Stimulated activated naive CD8-positive, alpha-beta T cell treated with anti-CD3 and anti-CD28 coated beads, Interleukin-15, Interleukin-2, amounts not matched to agents 100 ng/mL and 50 ng/mL, for 24 hours (primary cell): Measurements from ENCODE around the gene TNFAIP6.
"Not testable (repeated sequence)": the region's sequence is repeated elsewhere in the genome, so short reads cannot be mapped to it uniquely, and the experiment has no call there.

Experiments
- H3K27ac Mint-ChIP-seq: one replicate; pipeline ENCODE4 v1.8.0; 2021; ENCODE audit warnings: mild to moderate bottlenecking, mixed read lengths
- H3K27me3 Mint-ChIP-seq: one replicate; pipeline ENCODE4 v1.8.0; 2021; ENCODE audit warnings: mixed read lengths
- H3K36me3 Mint-ChIP-seq: one replicate; pipeline ENCODE4 v1.8.0; 2021; ENCODE audit warnings: low read depth, mixed read lengths
- H3K4me1 Mint-ChIP-seq: one replicate; pipeline ENCODE4 v1.8.0; 2021; ENCODE audit warnings: low read depth, mixed read lengths
- H3K4me3 Mint-ChIP-seq: one replicate; pipeline ENCODE4 v1.8.0; 2021; ENCODE audit warnings: mild to moderate bottlenecking, mixed read lengths
- H3K9me3 Mint-ChIP-seq: one replicate; pipeline ENCODE4 v1.8.0; 2021; ENCODE audit warnings: mixed read lengths

Gene TNFAIP6

GRCh38 chr2:151388011-151388410 lies 30.6 kb downstream of the TNFAIP6 start:
- H3K27ac Mint-ChIP-seq, result no peak overlapping the region
- no peaks in the 10 kb centered on the region for H3K36me3 Mint-ChIP-seq
- peaks cover 4% of the 10 kb centered on the region for H3K27me3 Mint-ChIP-seq
- no peak overlapping the region for H3K4me3 Mint-ChIP-seq
- H3K9me3 Mint-ChIP-seq, result no peaks in the 10 kb centered on the region
- no peaks in the 10 kb centered on the region for H3K4me1 Mint-ChIP-seq

GRCh38 chr2:151391436-151391835 lies 34.0 kb downstream of the TNFAIP6 start:
- Mint-ChIP-seq H3K4me1 (no peaks in the 10 kb centered on the region), H3K4me3 (no peak overlapping the region), H3K27me3 (peaks cover 4% of the 10 kb centered on the region), H3K9me3 (peaks cover 3% of the 10 kb centered on the region), H3K36me3 (no peaks in the 10 kb centered on the region), H3K27ac (no peak overlapping the region)

GRCh38 chr2:151394509-151394908 lies 37.1 kb downstream of the TNFAIP6 start:
- Mint-ChIP-seq H3K9me3 (peaks cover 3% of the 10 kb centered on the region), H3K27ac (no peak overlapping the region), H3K27me3 (peaks cover 4% of the 10 kb centered on the region), H3K4me3 (no peak overlapping the region), H3K4me1 (no peaks in the 10 kb centered on the region), H3K36me3 (no peaks in the 10 kb centered on the region)

- peaks cover 4% of the 10 kb centered on the region for H3K27me3 Mint-ChIP-seq
- no peak overlapping the region for H3K4me3 Mint-ChIP-seq
- H3K4me1 Mint-ChIP-seq, result no peaks in the 10 kb centered on the region
- H3K9me3 Mint-ChIP-seq, result peaks cover 3% of the 10 kb centered on the region
- no peak overlapping the region for H3K27ac Mint-ChIP-seq
- H3K36me3 Mint-ChIP-seq, result no peaks in the 10 kb centered on the region
These were observed 38.4 kb downstream of the TNFAIP6 start for GRCh38 chr2:151395509-151396374.

- Mint-ChIP-seq H3K4me1 (no peaks in the 10 kb centered on the region), H3K36me3 (no peaks in the 10 kb centered on the region), H3K27ac (no peak overlapping the region), H3K9me3 (no peaks in the 10 kb centered on the region), H3K27me3 (no peaks in the 10 kb centered on the region), H3K4me3 (no peak overlapping the region)
These were observed 42.6 kb downstream of the TNFAIP6 start for GRCh38 chr2:151399981-151400380.

- no peaks in the 10 kb centered on the region for H3K36me3 Mint-ChIP-seq
- no peaks in the 10 kb centered on the region for H3K9me3 Mint-ChIP-seq
- H3K4me3 Mint-ChIP-seq, result no peak overlapping the region
- H3K27ac Mint-ChIP-seq, result no peak overlapping the region
- H3K27me3 Mint-ChIP-seq, result no peaks in the 10 kb centered on the region
- no peaks in the 10 kb centered on the region for H3K4me1 Mint-ChIP-seq
These were observed 43.8 kb downstream of the TNFAIP6 start for GRCh38 chr2:151401149-151401548.

- H3K9me3 Mint-ChIP-seq, result no peaks in the 10 kb centered on the region
- H3K4me1 Mint-ChIP-seq, result no peaks in the 10 kb centered on the region
- no peak overlapping the region for H3K27ac Mint-ChIP-seq
- no peaks in the 10 kb centered on the region for H3K36me3 Mint-ChIP-seq
- no peaks in the 10 kb centered on the region for H3K27me3 Mint-ChIP-seq
- H3K4me3 Mint-ChIP-seq, result no peak overlapping the region
These were observed 46.5 kb downstream of the TNFAIP6 start for GRCh38 chr2:151403914-151404313.

GRCh38 chr2:151405376-151405775 lies 48.0 kb downstream of the TNFAIP6 start:
- Mint-ChIP-seq H3K27ac (no peak overlapping the region), H3K27me3 (no peaks in the 10 kb centered on the region), H3K4me1 (peaks cover 5% of the 10 kb centered on the region), H3K9me3 (no peaks in the 10 kb centered on the region), H3K36me3 (peaks cover 2% of the 10 kb centered on the region), H3K4me3 (no peak overlapping the region)

GRCh38 chr2:151407281-151407680 lies 49.9 kb downstream of the TNFAIP6 start:
- H3K9me3 Mint-ChIP-seq, result no peaks in the 10 kb centered on the region
- H3K4me1 Mint-ChIP-seq, result peaks cover 17% of the 10 kb centered on the region
- no peak overlapping the region for H3K27ac Mint-ChIP-seq
- H3K36me3 Mint-ChIP-seq, result peaks cover 13% of the 10 kb centered on the region
- no peaks in the 10 kb centered on the region for H3K27me3 Mint-ChIP-seq
- no peak overlapping the region for H3K4me3 Mint-ChIP-seq

- Mint-ChIP-seq H3K27ac (peak overlapping the region; percentile 93), H3K9me3 (no peaks in the 10 kb centered on the region), H3K36me3 (peaks cover 27% of the 10 kb centered on the region), H3K4me1 (peaks cover 22% of the 10 kb centered on the region), H3K27me3 (no peaks in the 10 kb centered on the region), H3K4me3 (peak overlapping the region; percentile 97)
These were observed 51.6 kb downstream of the TNFAIP6 start for GRCh38 chr2:151408788-151409600.

- peak within 1 kb of the TSS; percentile 93 for H3K27ac Mint-ChIP-seq
These were observed 52.5 kb downstream of the TNFAIP6 start, which contains the start of gene RIF1 for GRCh38 chr2:151409601-151410484. RIF1 (plus strand) TSS chr2:151409902; CDS start chr2:151410424, 522 bp downstream.

GRCh38 chr2:151410485-151410834 lies 53.1 kb downstream of the TNFAIP6 start:
- peak overlapping the region; percentile 93 for H3K27ac Mint-ChIP-seq
- peaks cover 40% of the 10 kb centered on the region for H3K36me3 Mint-ChIP-seq
- no peaks in the 10 kb centered on the region for H3K9me3 Mint-ChIP-seq
- no peaks in the 10 kb centered on the region for H3K27me3 Mint-ChIP-seq
- H3K4me3 Mint-ChIP-seq, result peak overlapping the region; percentile 97
- peaks cover 25% of the 10 kb centered on the region for H3K4me1 Mint-ChIP-seq

More at GRCh38 chr2:151409601-151410484, 52.5 kb downstream of the TNFAIP6 start, which contains the start of gene RIF1:
- Mint-ChIP-seq H3K36me3 (peaks cover 34% of the 10 kb centered on the region), H3K9me3 (no peaks in the 10 kb centered on the region), H3K27me3 (no peaks in the 10 kb centered on the region), H3K4me1 (peaks cover 25% of the 10 kb centered on the region), H3K4me3 (peak within 1 kb of the TSS; percentile 97)

GRCh38 chr2:151417650-151418049 lies 60.3 kb downstream of the TNFAIP6 start:
- H3K4me1 Mint-ChIP-seq, result peaks cover 15% of the 10 kb centered on the region
- no peaks in the 10 kb centered on the region for H3K9me3 Mint-ChIP-seq
- no peak overlapping the region for H3K4me3 Mint-ChIP-seq
- peaks cover 74% of the 10 kb centered on the region for H3K36me3 Mint-ChIP-seq
- H3K27ac Mint-ChIP-seq, result peak overlapping the region; percentile 36
- no peaks in the 10 kb centered on the region for H3K27me3 Mint-ChIP-seq

GRCh38 chr2:151421681-151422080 lies 64.3 kb downstream of the TNFAIP6 start:
- not testable (repeated sequence) for H3K4me3 Mint-ChIP-seq, H3K27ac Mint-ChIP-seq, H3K9me3 Mint-ChIP-seq, H3K27me3 Mint-ChIP-seq
- peaks cover 73% of the 10 kb centered on the region for H3K36me3 Mint-ChIP-seq
- H3K4me1 Mint-ChIP-seq, result peaks cover 33% of the 10 kb centered on the region
